ENCODE results near the gene C2CD4A. TPM values are rescaled to one million over a fixed set of nuclear protein-coding genes. Genes with fewer than 3 reads are reported as not detected.

Gene C2CD4A
- total RNA-seq, 2 donors from 2014 or later, result 0.14 to 0.20 TPM

- peaks cover 0 to 6% of the 10 kb centered on the region in 2 donors for H3K36me3 Mint-ChIP-seq
- no peak overlapping the region for H3K27ac Mint-ChIP-seq
- ATAC-seq (no peak), DNase-seq (ENCODE audit: low spot score in 2 of 2) (no peak)
- H3K9me3 Mint-ChIP-seq, result no peaks in the 10 kb centered on the region
Measured at GRCh38 chr15:62057341-62057980, 9.3 kb upstream of the C2CD4A start.

- H3K27ac Mint-ChIP-seq, result no peak overlapping the region
- peaks cover 0 to 6% of the 10 kb centered on the region in 2 donors for H3K36me3 Mint-ChIP-seq
- DNase-seq (ENCODE audit: low spot score in 2 of 2) (no peak), ATAC-seq (no peak)
- H3K9me3 Mint-ChIP-seq, result no peaks in the 10 kb centered on the region
Measured at GRCh38 chr15:62058327-62059028, 8.3 kb upstream of the C2CD4A start.

GRCh38 chr15:62059108-62059815 is 7.5 kb upstream of the C2CD4A start:
- peak overlapping the region; percentile 83 to 93 for H3K27ac Mint-ChIP-seq

GRCh38 chr15:62059816-62060112 is 7.0 kb upstream of the C2CD4A start:
- peak; percentile 68 to 79 for ATAC-seq
- Mint-ChIP-seq H3K9me3 (no peaks in the 10 kb centered on the region), H3K36me3 (peaks cover 0 to 6% of the 10 kb centered on the region in 2 donors), H3K27ac (peak overlapping the region; percentile 83 to 93)
- DNase-seq (ENCODE audit: low spot score in 2 of 2), result peak; percentile 64 to 72

More at GRCh38 chr15:62059108-62059815, 7.5 kb upstream of the C2CD4A start:
- ATAC-seq (no peak), DNase-seq (ENCODE audit: low spot score in 2 of 2) (no peak)
- peaks cover 0 to 6% of the 10 kb centered on the region in 2 donors for H3K36me3 Mint-ChIP-seq
- H3K9me3 Mint-ChIP-seq, result no peaks in the 10 kb centered on the region

GRCh38 chr15:62060113-62060895 is 6.5 kb upstream of the C2CD4A start, which contains the start of gene VPS13C:
VPS13C (minus strand) TSS chr15:62060447; CDS start chr15:62060374, 73 bp downstream.
- Mint-ChIP-seq H3K36me3 (peaks cover 0 to 6% of the 10 kb centered on the region in 2 donors), H3K27ac (peak within 1 kb of the TSS; percentile 93 to 95), H3K9me3 (no peaks in the 10 kb centered on the region)
- ATAC-seq (peak; percentile 90 to 92), DNase-seq (ENCODE audit: low spot score in 2 of 2) (peak; percentile 90 to 92)

GRCh38 chr15:62060896-62061280 is 5.9 kb upstream of the C2CD4A start:
- H3K9me3 Mint-ChIP-seq, result no peaks in the 10 kb centered on the region
- peak; percentile 17 to 23 for ATAC-seq
- no peak for DNase-seq (ENCODE audit: low spot score in 2 of 2)
- peaks cover 0 to 6% of the 10 kb centered on the region in 2 donors for H3K36me3 Mint-ChIP-seq
- H3K27ac Mint-ChIP-seq, result peak overlapping the region; percentile 93 to 95

- DNase-seq (ENCODE audit: low spot score in 2 of 2) (no peak), ATAC-seq (no peak)
- H3K36me3 Mint-ChIP-seq, result peaks cover 0 to 13% of the 10 kb centered on the region in 2 donors
- H3K27ac Mint-ChIP-seq, result no peak overlapping the region
- no peaks in the 10 kb centered on the region for H3K9me3 Mint-ChIP-seq
Measured at GRCh38 chr15:62063825-62064635, 2.7 kb upstream of the C2CD4A start.

- H3K27ac Mint-ChIP-seq, result peak overlapping the region in 1 of 2 donors; percentile 48
- H3K9me3 Mint-ChIP-seq, result no peaks in the 10 kb centered on the region
- DNase-seq (ENCODE audit: low spot score in 2 of 2), result peak; percentile 30 to 57
Measured at GRCh38 chr15:62067448-62068044, 769 bp downstream of the C2CD4A start.

GRCh38 chr15:62068071-62068809 is 1.5 kb downstream of the C2CD4A start:
- Mint-ChIP-seq H3K36me3 (peaks cover 0 to 7% of the 10 kb centered on the region in 2 donors), H3K9me3 (no peaks in the 10 kb centered on the region), H3K27ac (peak overlapping the region in 1 of 2 donors; percentile 32)
- ATAC-seq, result peak; percentile 52 to 69
- DNase-seq (ENCODE audit: low spot score in 2 of 2), result peak; percentile 21 to 65

More at GRCh38 chr15:62067448-62068044, 769 bp downstream of the C2CD4A start:
- ATAC-seq, result peak; percentile 67 to 78
- peaks cover 0 to 7% of the 10 kb centered on the region in 2 donors for H3K36me3 Mint-ChIP-seq

- Mint-ChIP-seq H3K27ac (peak overlapping the region; percentile 32 to 62), H3K9me3 (no peaks in the 10 kb centered on the region), H3K36me3 (peaks cover 0 to 7% of the 10 kb centered on the region in 2 donors)
- ATAC-seq (peak; percentile 17 to 40), DNase-seq (ENCODE audit: low spot score in 2 of 2) (no peak)
Measured at GRCh38 chr15:62068810-62069167, 2.0 kb downstream of the C2CD4A start.

- no peak overlapping the region for H3K27ac Mint-ChIP-seq
- ATAC-seq, result no peak
- H3K9me3 Mint-ChIP-seq, result no peaks in the 10 kb centered on the region
- DNase-seq (ENCODE audit: low spot score in 2 of 2), result no peak
- H3K36me3 Mint-ChIP-seq, result peaks cover 0 to 7% of the 10 kb centered on the region in 2 donors
Measured at GRCh38 chr15:62069551-62069950, 2.8 kb downstream of the C2CD4A start.

GRCh38 chr15:62071711-62072308 is 5.0 kb downstream of the C2CD4A start:
- Mint-ChIP-seq H3K36me3 (peaks cover 0 to 7% of the 10 kb centered on the region in 2 donors), H3K9me3 (no peaks in the 10 kb centered on the region), H3K27ac (no peak overlapping the region)
- ATAC-seq (no peak), DNase-seq (ENCODE audit: low spot score in 2 of 2) (no peak)

GRCh38 chr15:62075595-62076277 is 9.0 kb downstream of the C2CD4A start:
- Mint-ChIP-seq H3K9me3 (no peaks in the 10 kb centered on the region), H3K36me3 (no peaks in the 10 kb centered on the region), H3K27ac (no peak overlapping the region)
- no peak for DNase-seq (ENCODE audit: low spot score in 2 of 2)
- ATAC-seq, result no peak

GRCh38 chr15:62079594-62079993 is 12.8 kb downstream of the C2CD4A start:
- DNase-seq (ENCODE audit: low spot score in 2 of 2) (no peak), ATAC-seq (no peak)
- no peak overlapping the region for H3K27ac Mint-ChIP-seq
- no peaks in the 10 kb centered on the region for H3K9me3 Mint-ChIP-seq
- peaks cover 6 to 7% of the 10 kb centered on the region in 2 donors for H3K36me3 Mint-ChIP-seq

All from activated naive CD4-positive, alpha-beta T cell treated with anti-CD3 and anti-CD28 coated beads, Interleukin-2, amount 50 U/mL, for 72 hours (primary cell).